Inflammatory macrophage treated with lipopolysaccharide for 1 hour (primary cell): ENCODE measurements around the gene POLD4.

Experiments used
- DNase-seq, 2 donors: peaks; one replicate each; pipeline ENCODE4 v3.0.0-alpha.2; 2020 to 2022

The POLD4 gene

GRCh38 chr11:67370351-67371076 lies 17.2 kb upstream of the POLD4 start:
- DNase-seq, result no peak

GRCh38 chr11:67369801-67370284 lies 16.5 kb upstream of the POLD4 start:
- DNase-seq, result no peak

- no peak for DNase-seq
Measured at GRCh38 chr11:67369275-67369674, 15.9 kb upstream of the POLD4 start.

- no peak for DNase-seq
Measured at GRCh38 chr11:67368621-67369020, 15.3 kb upstream of the POLD4 start.

GRCh38 chr11:67367761-67368227 lies 14.4 kb upstream of the POLD4 start:
- no peak for DNase-seq

GRCh38 chr11:67366961-67367760 lies 13.8 kb upstream of the POLD4 start:
- DNase-seq, result no peak

GRCh38 chr11:67366546-67366945 lies 13.2 kb upstream of the POLD4 start:
- DNase-seq, result no peak

GRCh38 chr11:67365736-67366444 lies 12.5 kb upstream of the POLD4 start:
- no peak for DNase-seq

GRCh38 chr11:67364783-67365722 lies 11.7 kb upstream of the POLD4 start:
- no peak for DNase-seq

GRCh38 chr11:67364169-67364568 lies 10.8 kb upstream of the POLD4 start:
- DNase-seq, result no peak

- DNase-seq, result no peak
Measured at GRCh38 chr11:67357831-67358670, 4.7 kb upstream of the POLD4 start.

GRCh38 chr11:67356864-67357561 lies 3.7 kb upstream of the POLD4 start:
- DNase-seq, result peak; percentile 92 to 94

GRCh38 chr11:67356387-67356863 lies 3.1 kb upstream of the POLD4 start:
- DNase-seq, result no peak

GRCh38 chr11:67355794-67356386 lies 2.5 kb upstream of the POLD4 start:
- DNase-seq, result no peak

GRCh38 chr11:67355023-67355793 lies 1.9 kb upstream of the POLD4 start:
- DNase-seq, result no peak

GRCh38 chr11:67354075-67355022 lies 1.0 kb upstream of the POLD4 start:
- DNase-seq, result peak; percentile 74 to 90

GRCh38 chr11:67352546-67353316 lies 615 bp downstream of the POLD4 start:
- peak; percentile 37 to 52 for DNase-seq
